GM23338 (cell line): Measurements from ENCODE around the gene PTPRQ. TPM values are rescaled to one million over a fixed set of nuclear protein-coding genes. Genes with fewer than 3 reads are reported as not detected.

Source experiments
- ATAC-seq: fragments of 200-7000 bp; cut with Tn5 transposase; 3 replicates; pipeline ENCODE4 v1.9.1; 2020
- DNase-seq: peaks from one replicate; pipeline ENCODE4 v3.0.0-alpha.2; 2015; ENCODE audit warnings: low spot score
- H2AFZ ChIP-seq: fragments of 200-600 bp; sonication (generic); 2 replicates; pipeline ENCODE4 v1.8.0; 2016; ENCODE audit warnings: antibody characterized with exemption, mild to moderate bottlenecking, moderate library complexity
- H3F3A ChIP-seq: fragments of 200-600 bp; sonication (generic); replicated peaks from 2 replicates; pipeline ENCODE4 v1.8.0; 2017; ENCODE audit warnings: antibody characterized with exemption, mixed run types, low read depth
- H3K27ac ChIP-seq: fragments of 200-600 bp; sonication (generic); 2 replicates; pipeline ENCODE4 v1.6.1; 2016; ENCODE audit warnings: low read depth
- H3K27me3 ChIP-seq: fragments of 200-600 bp; sonication (generic); 2 replicates; pipeline ENCODE4 v1.8.0; 2016; ENCODE audit warnings: mild to moderate bottlenecking, mixed run types, moderate library complexity; ENCODE audit not compliant: insufficient read depth
- H3K36me3 ChIP-seq: fragments of 200-600 bp; sonication (generic); 2 replicates; pipeline ENCODE4 v1.8.0; 2016; ENCODE audit warnings: mild to moderate bottlenecking; ENCODE audit not compliant: insufficient read depth
- H3K4me1 ChIP-seq: fragments of 200-600 bp; sonication (generic); 2 replicates; pipeline ENCODE4 v1.8.0; 2016; ENCODE audit warnings: mild to moderate bottlenecking, moderate library complexity; ENCODE audit not compliant: insufficient read depth
- H3K4me2 ChIP-seq: fragments of 200-600 bp; sonication (generic); 2 replicates; pipeline ENCODE4 v1.7.1; 2017; ENCODE audit warnings: mixed run types
- H3K4me3 ChIP-seq: fragments of 200-600 bp; sonication (generic); 2 replicates; pipeline ENCODE4 v1.6.1; 2016; ENCODE audit warnings: mixed run types
- H3K79me2 ChIP-seq: fragments of 200-600 bp; sonication (generic); replicated peaks from 2 replicates; pipeline ENCODE4 v1.8.0; 2017; ENCODE audit warnings: mild to moderate bottlenecking; ENCODE audit not compliant: insufficient read depth
- H3K9me2 ChIP-seq: fragments of 200-600 bp; sonication (generic); 2 replicates; pipeline ENCODE4 v1.8.0; 2017; ENCODE audit not compliant: insufficient read depth
- H4K20me1 ChIP-seq: fragments of 200-600 bp; sonication (generic); replicated peaks from 2 replicates; pipeline ENCODE4 v1.8.0; 2017; ENCODE audit warnings: mild to moderate bottlenecking; ENCODE audit not compliant: insufficient read depth
- H3K27ac Mint-ChIP-seq: 2 replicates; pipeline ENCODE4 v1.8.0; 2020; ENCODE audit warnings: inconsistent platforms, mild to moderate bottlenecking, moderate library complexity, mixed read lengths
- H3K27me3 Mint-ChIP-seq: 3 replicates; pipeline ENCODE4 v1.8.0; 2022; ENCODE audit warnings: low read depth, mild to moderate bottlenecking, moderate library complexity, mixed read lengths, inconsistent platforms; ENCODE audit not compliant: insufficient read depth, poor library complexity
- H3K36me3 Mint-ChIP-seq: 3 replicates; pipeline ENCODE4 v1.8.0; 2021; ENCODE audit warnings: low read depth, mild to moderate bottlenecking, inconsistent platforms, moderate library complexity, mixed read lengths
- H3K4me1 Mint-ChIP-seq: 3 replicates; pipeline ENCODE4 v1.8.0; 2020; ENCODE audit warnings: mild to moderate bottlenecking, inconsistent platforms, mixed read lengths
- H3K4me3 Mint-ChIP-seq: 3 replicates; pipeline ENCODE4 v1.8.0; 2021; ENCODE audit warnings: moderate library complexity, mild to moderate bottlenecking, inconsistent platforms, mixed read lengths
- H3K9me3 Mint-ChIP-seq: 3 replicates; pipeline ENCODE4 v1.8.0; 2020; ENCODE audit warnings: moderate library complexity, mild to moderate bottlenecking, inconsistent platforms, mixed read lengths
- CTCF ChIP-seq, 2 experiments: fragments of 200-600 bp in 1 of 2; sonication (generic) in 1 of 2; conservative IDR thresholded peaks; 2 replicates each; pipeline versions ENCODE4 v1.5.1 to v1.6.1; 2016 to 2017; ENCODE audit warnings: antibody characterized with exemption in 2 of 2, low read depth in 2 of 2, mild to moderate bottlenecking in 2 of 2, moderate library complexity in 1 of 2
- EZH2phosphoT487 ChIP-seq: fragments of 200-600 bp; sonication (generic); IDR thresholded peaks from one replicate; pipeline ENCODE4 v1.8.1; 2018; ENCODE audit warnings: antibody characterized with exemption; ENCODE audit not compliant: unreplicated experiment
- REST ChIP-seq: IDR thresholded peaks from one replicate; pipeline ENCODE4 v1.6.1; 2018; ENCODE audit warnings: antibody characterized with exemption; ENCODE audit not compliant: unreplicated experiment
- STAT1 ChIP-seq: IDR thresholded peaks from one replicate; pipeline ENCODE4 v1.6.1; 2016; ENCODE audit warnings: antibody characterized with exemption; ENCODE audit not compliant: unreplicated experiment
- ZNF462 ChIP-seq: fragments of 250-450 bp; sonication (Bioruptor Pico); IDR thresholded peaks from 2 replicates; pipeline ENCODE4 v1.5.0; 2020; ENCODE audit warnings: mild to moderate bottlenecking, moderate library complexity
- polyA plus RNA-seq: library from polyadenylated mRNA; unstranded; fragments of >200 nt; fragmentation: Nextera tagmentation; extraction: Ambion mirVana; gene quantifications from 2 replicates; pipeline ENCODE4 v1.2.1, GENCODE V29; 2016
- total RNA-seq: library from RNA; depleted of rRNA; stranded (reverse); fragments of >200 nt; shearing (Covaris generic); gene quantifications from 2 replicates; pipeline ENCODE4 v1.2.3, GENCODE V29; 2014

PTPRQ gene
- total and polyA plus RNA-seq, 2 experiments from 2014 or later = not detected

GRCh38 chr12:80443974-80444666 is at the start of gene PTPRQ (continued):
- no peak for TF ChIP-seq ZNF462 (CRISPR knock-in tag)
- TF ChIP-seq STAT1 = no peak
- TF ChIP-seq EZH2phosphoT487 = no peak

GRCh38 chr12:80400571-80400991 is 43.5 kb upstream of the PTPRQ start:
- DNase-seq (peak; percentile 65), ATAC-seq (peak; percentile 91)
- Mint-ChIP-seq H3K27ac (no peak overlapping the region), H3K27me3 (peaks cover 6% of the 10 kb centered on the region), H3K4me1 (peaks cover 4% of the 10 kb centered on the region; the same call in 1 of the 3 replicates), H3K36me3 (no peaks in the 10 kb centered on the region), H3K9me3 (no peaks in the 10 kb centered on the region), H3K4me3 (no peak overlapping the region; the same call in 2 of the 3 replicates)
- H4K20me1 ChIP-seq = no peaks in the 10 kb centered on the region
- TF ChIP-seq REST (no peak), CTCF (conservative IDR thresholded peaks at IDR 0.05; ENCODE audit: low read depth in 2 of 2) (no peak)
- no peaks in the 10 kb centered on the region for H3K27me3 ChIP-seq
- peak overlapping the region; percentile 96 for H2AFZ ChIP-seq
- no peak overlapping the region for H3K27ac ChIP-seq
- H3K79me2 ChIP-seq = no peaks in the 10 kb centered on the region
- peak overlapping the region; percentile 43 for H3K4me3 ChIP-seq
- no peaks in the 10 kb centered on the region for H3F3A ChIP-seq
- H3K4me1 ChIP-seq = no peaks in the 10 kb centered on the region
- H3K36me3 ChIP-seq = no peaks in the 10 kb centered on the region
- peak overlapping the region; percentile 36; the same call in 1 of the 2 replicates for H3K4me2 ChIP-seq
- no peaks in the 10 kb centered on the region for H3K9me2 ChIP-seq
